ENCODE results near the gene LHX3.
"Not testable (repeated sequence)": the region's sequence is repeated elsewhere in the genome, so short reads cannot be mapped to it uniquely, and the experiment has no call there.

Gene LHX3

DNA sequence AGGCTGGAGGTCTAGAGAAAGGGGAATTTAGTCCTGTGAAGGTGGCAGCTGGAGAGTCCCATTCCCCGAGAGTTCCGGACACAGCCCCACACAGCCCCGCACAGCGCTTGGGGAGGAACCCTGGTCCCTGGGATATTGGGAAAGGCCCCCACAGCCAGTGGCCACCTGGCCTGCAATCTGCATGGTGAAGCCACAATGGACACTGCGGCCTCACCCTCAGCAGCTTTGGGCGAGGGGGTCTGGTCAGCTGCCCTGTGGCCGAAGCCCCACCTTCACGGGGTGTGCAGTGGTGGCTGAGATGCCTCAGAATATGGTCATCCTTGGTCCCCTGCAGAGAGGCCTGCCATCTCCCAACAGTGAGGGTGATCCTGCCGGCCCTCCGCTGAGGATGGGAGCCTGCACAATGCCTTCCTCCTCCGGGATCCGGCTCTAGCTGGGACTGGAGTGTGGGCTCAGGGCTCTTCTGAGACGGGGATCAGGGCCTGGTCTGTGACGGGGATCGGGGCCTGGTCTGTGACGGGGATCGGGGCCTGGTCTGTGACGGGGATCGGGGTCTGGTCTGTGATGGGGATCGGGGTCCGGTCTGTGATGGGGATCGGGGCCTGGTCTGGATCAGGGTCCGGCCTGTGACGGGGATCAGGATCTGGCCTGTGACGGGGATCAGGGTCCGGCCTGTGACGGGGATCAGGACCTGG, 52.9 kb downstream of the LHX3 start:
- DNase-seq = no peak

DNA sequence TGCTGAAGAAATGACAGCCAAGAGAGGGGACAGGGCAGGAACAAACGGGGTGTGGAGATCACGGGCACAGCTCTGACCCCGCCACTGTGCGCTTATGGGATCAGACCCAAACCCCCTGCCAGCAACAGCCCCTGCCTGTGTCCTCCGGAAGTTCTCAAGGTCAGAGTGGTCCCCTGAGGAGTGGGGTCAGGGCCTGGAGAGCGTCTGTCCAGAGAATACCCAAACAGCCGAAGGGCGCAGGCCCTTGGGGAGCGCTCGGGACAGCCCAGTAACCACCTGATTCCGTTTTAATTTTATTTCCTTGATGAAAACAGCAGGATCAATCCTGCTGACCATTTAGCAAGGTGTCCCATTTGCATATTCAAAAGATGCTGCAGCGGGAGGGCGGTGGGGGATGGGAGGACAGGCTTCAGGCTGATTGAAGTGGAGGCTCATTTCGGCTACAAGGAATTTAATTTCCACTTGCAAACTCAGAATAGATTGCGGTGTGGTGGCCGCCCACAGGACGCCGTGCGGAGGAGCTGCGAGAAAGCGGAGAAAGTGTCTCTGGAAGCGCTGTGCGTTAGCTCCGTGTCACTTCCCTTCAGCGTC, 53.6 kb downstream of the LHX3 start:
- DNase-seq = no peak

DNA sequence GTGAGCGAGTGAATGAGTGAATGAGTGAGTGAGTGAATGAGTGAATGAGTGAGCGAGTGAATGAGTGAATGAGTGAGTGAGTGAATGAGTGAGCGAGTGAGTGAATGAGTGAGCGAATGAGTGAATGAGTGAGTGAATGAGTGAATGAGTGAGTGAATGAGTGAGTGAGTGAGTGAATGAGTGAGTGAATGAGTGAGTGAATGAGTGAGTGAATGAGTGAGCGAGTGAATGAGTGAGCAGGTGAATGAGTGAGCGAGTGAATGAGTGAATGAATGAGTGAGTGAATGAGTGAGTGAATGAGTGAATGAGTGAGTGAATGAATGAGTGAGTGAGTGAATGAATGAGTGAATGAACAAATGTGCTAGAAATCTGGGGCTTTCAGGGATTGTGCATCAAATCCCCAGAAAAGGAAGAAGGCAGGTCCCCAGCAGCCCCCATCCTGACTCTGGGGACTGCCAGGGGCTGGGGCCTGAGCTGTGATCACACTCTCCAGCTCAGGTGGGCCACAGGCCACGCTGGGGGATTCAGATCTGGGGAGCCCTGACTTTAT, 54.2 kb downstream of the LHX3 start:
- DNase-seq = not testable (repeated sequence)

DNA sequence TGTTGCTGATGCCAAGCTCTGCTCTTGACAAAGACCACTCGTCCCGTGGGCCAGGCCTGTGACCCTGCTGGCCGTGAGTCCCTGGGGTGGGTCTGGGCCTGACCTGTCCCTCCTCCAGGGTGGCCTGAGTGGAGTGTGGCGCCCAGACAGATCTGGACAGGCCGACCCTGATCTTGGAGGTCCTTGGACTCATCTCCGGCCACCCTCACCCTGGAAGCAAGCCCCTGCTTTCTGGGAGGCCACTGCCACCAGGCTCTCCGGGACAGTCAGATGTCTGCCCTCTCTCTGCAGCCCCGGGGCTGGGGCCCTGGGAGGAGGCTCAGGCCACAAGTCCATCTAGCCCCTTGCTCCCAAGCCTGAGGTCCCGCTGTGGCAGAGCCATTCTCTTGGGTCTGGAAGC, 55.1 kb downstream of the LHX3 start:
- DNase-seq = no peak

DNA sequence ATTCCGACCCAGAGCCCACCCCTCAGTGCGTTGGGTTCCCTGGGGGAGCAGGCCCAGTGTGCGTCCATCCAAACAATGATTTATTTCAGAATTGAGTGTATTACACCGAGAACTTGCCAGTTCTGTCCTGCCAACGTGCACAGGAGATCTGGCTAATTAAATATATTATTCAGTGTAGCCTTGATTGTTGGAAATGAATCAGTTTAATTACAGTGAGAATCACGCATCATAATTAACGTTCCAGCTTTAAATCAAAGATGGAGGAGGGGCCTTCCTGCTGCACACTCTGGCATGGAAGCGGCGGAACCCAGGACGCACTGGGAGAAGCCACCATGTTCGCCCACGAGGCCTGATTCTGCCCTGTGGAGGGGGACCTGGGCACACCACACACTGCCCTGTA, 55.6 kb downstream of the LHX3 start:
- no peak for DNase-seq

DNA sequence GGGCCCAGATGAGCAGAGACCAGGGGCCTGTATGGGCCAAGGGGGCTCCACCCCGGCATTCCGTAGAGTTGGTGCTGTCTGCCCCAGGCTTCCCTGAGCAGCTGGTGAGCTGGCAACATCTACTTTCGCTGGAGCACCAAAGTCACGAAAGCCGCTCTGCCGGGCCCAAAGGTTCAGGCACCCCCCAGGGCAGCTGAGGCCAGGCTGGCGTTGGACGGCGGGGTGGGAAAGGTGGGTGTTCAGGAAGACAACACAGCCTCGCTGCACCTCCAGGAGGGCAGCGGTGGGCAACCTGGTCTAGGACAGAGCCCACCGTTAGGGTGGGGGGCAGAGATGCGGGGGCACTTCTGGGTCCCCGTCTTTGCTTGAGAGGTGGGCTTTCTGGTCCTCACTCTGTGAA, 56.2 kb downstream of the LHX3 start:
- DNase-seq = no peak

DNA sequence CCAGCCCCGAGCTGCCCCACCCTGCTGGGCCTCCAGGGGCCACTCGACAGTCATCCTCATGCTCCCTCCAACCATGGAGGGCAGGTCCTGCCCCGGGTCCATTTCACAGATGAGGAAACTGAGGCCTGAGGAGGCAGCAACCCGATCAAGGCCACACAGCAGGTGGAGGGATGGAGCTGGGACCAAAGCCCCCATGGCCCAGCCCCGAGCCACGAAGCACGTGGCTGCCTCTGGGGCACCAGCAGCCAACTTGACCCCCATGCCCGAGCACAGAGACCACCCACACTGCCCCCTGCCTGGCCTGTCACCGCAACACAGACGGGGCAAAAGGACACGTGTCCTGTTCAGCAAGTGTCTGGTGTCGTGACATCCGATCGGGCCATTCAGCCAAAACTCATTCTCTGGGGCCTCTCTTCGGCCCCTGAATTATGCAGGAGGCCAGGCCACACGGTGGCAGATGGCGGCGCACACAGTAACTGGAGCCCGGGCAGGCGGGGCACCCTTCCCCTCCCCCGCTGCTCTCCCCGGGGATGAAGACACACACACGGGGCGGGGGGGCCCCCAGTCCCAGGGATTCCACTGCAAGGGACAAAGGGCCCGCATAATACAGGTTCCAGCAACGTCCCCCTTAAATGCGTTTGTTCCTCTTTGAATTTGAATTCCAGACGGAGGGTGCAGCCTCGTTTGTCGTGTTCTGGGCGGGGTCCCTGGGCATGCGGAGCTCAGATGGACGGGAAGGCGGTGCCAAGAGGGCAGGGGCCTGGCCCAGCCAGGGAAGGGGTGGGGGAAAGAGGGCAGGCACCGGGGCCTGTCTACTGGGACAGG, 56.8 kb downstream of the LHX3 start:
- no peak for DNase-seq

DNA sequence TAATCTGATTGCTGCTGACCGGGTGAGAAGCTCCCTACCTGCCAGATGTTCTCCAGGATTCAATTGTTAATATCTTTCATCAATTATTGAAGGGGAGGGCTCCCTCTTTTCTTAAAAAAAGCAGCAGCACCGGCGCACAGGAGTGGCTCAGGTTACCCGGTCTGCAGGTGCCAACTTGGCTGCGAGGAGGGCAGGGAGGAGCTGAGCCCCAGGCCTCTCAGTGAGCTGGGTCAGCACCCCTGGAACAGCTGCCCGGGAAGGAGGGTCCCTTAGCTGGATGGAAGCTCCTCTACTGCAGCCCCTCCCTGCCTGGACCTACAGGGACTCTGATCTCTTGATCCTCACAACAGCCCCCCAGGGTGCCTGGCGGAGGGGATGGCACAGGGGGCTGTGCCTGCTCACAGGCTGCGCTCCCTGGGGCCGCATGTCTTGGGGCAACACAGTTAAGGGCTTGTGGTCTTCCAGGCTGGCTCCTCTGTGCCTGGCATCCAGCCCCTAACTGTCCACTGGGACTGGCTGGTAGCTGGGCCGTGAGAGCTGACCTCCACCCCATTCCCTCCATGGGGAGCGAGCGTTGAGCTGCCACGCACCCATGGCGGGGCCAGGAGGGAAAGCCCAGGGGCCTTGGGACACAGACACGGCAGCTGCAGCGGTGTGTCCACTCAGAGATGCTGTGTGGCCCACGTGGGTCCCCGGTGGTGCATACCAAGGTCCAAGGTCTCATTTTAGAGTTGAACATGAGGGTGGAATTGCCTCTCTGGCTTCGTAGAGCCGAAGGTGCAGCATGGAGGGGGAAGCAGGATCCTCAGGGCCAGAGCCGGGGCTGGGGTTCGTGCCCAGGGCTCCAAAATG, 57.7 kb downstream of the LHX3 start:
- no peak for DNase-seq
